Body of pancreas (tissue), 4 donors: Measurements from ENCODE around the gene CYP1A2. TPM values are rescaled to one million over a fixed set of nuclear protein-coding genes. Genes with fewer than 3 reads are reported as not detected.
A peak's percentile ranks its signal among the peaks of the same experiment; 100 is the strongest.

Source experiments
- ATAC-seq: fragments of 150-250 bp; one replicate; pipeline ENCODE4 v1.9.1; 2016
- DNase-seq, 4 donors: peaks; one replicate each; pipeline ENCODE4 v3.0.0-alpha.2; 2019
- H3K27ac ChIP-seq, 4 donors: fragments of 200-600 bp; sonication (generic); 1 replicate in 3 of 4; 2 replicates in 1 of 4; pipeline versions ENCODE4 v1.5.1 to v1.6.1; 2016 to 2019; ENCODE audit warnings: mild to moderate bottlenecking in 1 of 4, mixed read lengths in 1 of 4, moderate library complexity in 1 of 4
- H3K27me3 ChIP-seq, 2 donors: fragments of 200-600 bp; sonication (generic); one replicate each; pipeline ENCODE4 v1.6.0; 2016; ENCODE audit warnings: mild to moderate bottlenecking in 1 of 2
- H3K36me3 ChIP-seq, 2 donors: fragments of 200-600 bp; sonication (generic); replicated peaks in 1 of 2; 2 replicates each; pipeline ENCODE4 v1.5.1; 2016; ENCODE audit warnings: low read depth in 2 of 2; ENCODE audit not compliant: insufficient read depth in 1 of 2
- H3K4me1 ChIP-seq: fragments of 200-600 bp; sonication (generic); one replicate; pipeline ENCODE4 v1.6.0; 2016
- H3K4me3 ChIP-seq, 2 donors: fragments of 200-600 bp; sonication (generic); 1 replicate in 1 of 2; 2 replicates in 1 of 2; pipeline ENCODE4 v1.5.1; 2016 to 2019
- H3K9me3 ChIP-seq, 3 donors: fragments of 200-600 bp; sonication (generic); 1 replicate in 2 of 3; 2 replicates in 1 of 3; pipeline ENCODE4 v1.5.1; 2016
- POLR2A ChIP-seq, 3 donors: fragments of 450-650 bp; IDR thresholded peaks; one replicate each; pipeline ENCODE4 v1.6.1; 2016; ENCODE audit warnings: antibody characterized with exemption in 3 of 3, mild to moderate bottlenecking in 2 of 3
- WGBS, 2 donors: methylation state at CpG; one replicate each; pipeline ENCODE4 v1.1.5; 2017; 5-methylcytosine and 5-hydroxymethylcytosine counted together
- intact Hi-C: fragments of 100-400 bp; cut with DNase I; formaldehyde crosslinking; loops from one replicate; pipeline ENCODE4 v1.15.1; 2023
- total RNA-seq, 2 donors: library from RNA; depleted of rRNA; stranded (reverse); fragments of >200 nt; gene quantifications; one replicate each; pipeline ENCODE4 v1.1.0, GENCODE V29; 2016
- TF ChIP-seq, protein P1 (sequence below), 7 experiments: fragments of 450-650 bp in 4 of 7; fragments of 200-600 bp in 3 of 7; sonication (generic) in 3 of 7; IDR thresholded peaks; one replicate each; pipeline ENCODE4 v1.5.1; 2016 to 2019; ENCODE audit warnings: antibody characterized with exemption in 7 of 7

Gene CYP1A2
- total RNA-seq, 2 donors from 2014 or later, result not detected

DNA sequence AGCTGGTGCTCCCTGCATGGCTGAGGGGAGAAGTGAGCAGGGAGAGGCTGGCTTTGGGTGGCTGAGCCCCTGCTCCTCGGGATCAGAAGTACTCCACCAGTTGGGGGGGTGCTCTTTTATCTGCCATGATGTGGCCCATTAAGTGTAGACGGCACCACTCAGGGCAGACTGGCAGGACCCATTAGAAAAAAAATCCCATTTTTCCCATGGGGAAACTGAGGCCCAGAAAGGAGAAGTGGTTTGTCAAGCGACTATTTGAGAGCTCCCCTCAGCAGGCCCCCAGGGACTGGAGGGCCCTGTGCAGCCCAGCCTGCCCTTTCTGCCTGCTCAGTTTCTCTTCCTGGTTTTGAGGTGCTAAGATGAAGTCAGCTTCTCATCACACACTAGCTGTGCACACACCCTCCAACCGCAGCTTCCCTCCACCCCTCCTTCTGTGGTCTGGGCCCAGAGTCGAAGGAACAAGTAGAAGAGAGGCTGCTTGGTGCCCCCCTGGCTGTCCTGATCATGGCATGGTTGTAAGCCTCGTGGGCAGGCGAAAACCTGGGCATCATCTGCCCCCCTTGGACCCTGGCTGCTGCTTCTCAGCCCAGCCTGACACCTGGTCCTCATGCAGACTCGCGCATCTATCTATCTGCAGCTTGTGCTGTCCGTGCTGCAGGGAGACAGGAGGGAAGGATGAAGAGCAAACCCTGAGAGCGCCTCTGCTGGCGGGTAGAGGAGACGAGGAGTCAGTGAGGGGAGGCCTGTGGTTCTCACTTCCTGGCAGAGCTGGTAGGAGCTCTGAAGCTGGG lies 38.8 kb downstream of the CYP1A2 start:
- Histone ChIP-seq H3K4me1 (peaks cover 39% of the 10 kb centered on the region), H3K36me3 (no peaks in the 10 kb centered on the region), H3K27ac (peak overlapping the region in 2 of 4 donors; percentile 13 to 70), H3K9me3 (no peaks in the 10 kb centered on the region), H3K27me3 (no peaks in the 10 kb centered on the region), H3K4me3 (no peak overlapping the region)
- WGBS, 2 donors, result 54 to 70% methylated on average over 11 to 13 of the region's 13 CpGs
- DNase-seq, result peak in 2 of 4 donors; percentile 50 to 81
- intact Hi-C loops, result no loop called here
- ATAC-seq, result no peak
- TF ChIP-seq, protein P1, sequence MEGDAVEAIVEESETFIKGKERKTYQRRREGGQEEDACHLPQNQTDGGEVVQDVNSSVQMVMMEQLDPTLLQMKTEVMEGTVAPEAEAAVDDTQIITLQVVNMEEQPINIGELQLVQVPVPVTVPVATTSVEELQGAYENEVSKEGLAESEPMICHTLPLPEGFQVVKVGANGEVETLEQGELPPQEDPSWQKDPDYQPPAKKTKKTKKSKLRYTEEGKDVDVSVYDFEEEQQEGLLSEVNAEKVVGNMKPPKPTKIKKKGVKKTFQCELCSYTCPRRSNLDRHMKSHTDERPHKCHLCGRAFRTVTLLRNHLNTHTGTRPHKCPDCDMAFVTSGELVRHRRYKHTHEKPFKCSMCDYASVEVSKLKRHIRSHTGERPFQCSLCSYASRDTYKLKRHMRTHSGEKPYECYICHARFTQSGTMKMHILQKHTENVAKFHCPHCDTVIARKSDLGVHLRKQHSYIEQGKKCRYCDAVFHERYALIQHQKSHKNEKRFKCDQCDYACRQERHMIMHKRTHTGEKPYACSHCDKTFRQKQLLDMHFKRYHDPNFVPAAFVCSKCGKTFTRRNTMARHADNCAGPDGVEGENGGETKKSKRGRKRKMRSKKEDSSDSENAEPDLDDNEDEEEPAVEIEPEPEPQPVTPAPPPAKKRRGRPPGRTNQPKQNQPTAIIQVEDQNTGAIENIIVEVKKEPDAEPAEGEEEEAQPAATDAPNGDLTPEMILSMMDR (IDR thresholded peaks at IDR 0.05), result peak in 1 of 7 experiments; percentile 34
- TF ChIP-seq POLR2A (IDR thresholded peaks at IDR 0.05), result no peak

DNA sequence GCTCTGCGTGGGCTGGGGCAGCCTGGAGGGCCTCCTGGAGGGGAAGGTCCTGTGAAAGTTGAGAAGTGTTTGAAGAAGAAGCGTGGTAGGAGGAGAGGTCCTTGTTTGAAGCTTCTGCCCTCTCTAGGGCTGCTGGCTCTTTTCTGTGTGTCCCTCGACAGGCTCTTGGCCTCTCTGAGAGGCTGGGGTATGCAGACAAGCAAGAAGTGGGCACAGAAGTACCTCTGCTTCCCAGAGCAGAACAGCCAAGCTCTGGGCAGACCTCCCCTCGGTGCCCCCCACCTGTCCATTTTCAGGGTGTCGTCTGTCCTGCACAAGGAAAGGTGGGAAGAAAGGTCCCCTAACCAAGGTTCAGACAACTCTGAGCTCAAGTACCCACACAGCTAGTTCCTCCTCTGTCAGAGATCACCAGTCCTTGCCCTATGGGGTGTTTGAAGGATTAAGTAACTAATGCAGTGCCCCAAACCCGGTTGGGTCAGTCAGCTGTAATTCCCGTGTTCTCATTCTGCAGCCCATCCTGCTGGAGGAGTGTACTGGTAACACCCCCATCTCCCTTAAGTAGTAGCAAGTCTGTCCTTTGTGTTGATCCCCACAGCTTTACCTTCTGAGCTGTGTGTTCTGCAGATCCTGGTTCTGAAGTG lies 39.5 kb downstream of the CYP1A2 start:
- intact Hi-C loops, result no loop called here
- 56 to 69% methylated on average over 6 to 7 of the region's 7 CpGs for WGBS, 2 donors
- DNase-seq, result no peak

DNA sequence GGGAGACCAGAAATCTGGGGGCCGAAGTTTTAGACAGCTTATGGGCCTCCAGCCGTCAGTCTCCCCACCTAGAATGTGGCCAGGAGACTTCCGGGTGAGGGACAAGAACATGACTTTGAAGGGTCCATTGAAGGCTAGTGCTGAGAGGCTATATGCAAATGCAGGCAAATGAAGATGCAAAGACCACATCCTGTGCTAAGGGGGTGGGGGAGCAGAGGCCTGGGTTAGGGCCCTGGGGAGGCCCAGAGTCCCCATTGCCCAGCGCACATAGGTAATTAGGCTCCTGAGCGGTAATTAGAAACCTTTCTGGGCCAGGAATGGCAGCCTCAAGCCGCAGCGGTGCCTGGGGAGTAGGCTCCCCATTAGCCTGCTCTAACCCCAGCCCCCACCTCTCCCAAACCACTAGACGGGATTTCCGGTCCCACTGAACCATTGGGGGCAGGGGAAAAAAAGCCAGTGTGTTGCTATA lies 40.1 kb downstream of the CYP1A2 start:
- H3K9me3 ChIP-seq, result no peaks in the 10 kb centered on the region
- 66 to 70% methylated on average over 7 to 9 of the region's 9 CpGs for WGBS, 2 donors
- H3K27ac ChIP-seq, result peak overlapping the region in 2 of 4 donors; percentile 6 to 70
- H3K36me3 ChIP-seq, result no peaks in the 10 kb centered on the region
- H3K4me3 ChIP-seq, result no peak overlapping the region
- intact Hi-C loops, result no loop called here
- H3K4me1 ChIP-seq, result peaks cover 32% of the 10 kb centered on the region
- ATAC-seq (no peak), DNase-seq (no peak)
- no peaks in the 10 kb centered on the region for H3K27me3 ChIP-seq
- TF ChIP-seq, protein P1 (IDR thresholded peaks at IDR 0.05), result no peak
- TF ChIP-seq POLR2A (IDR thresholded peaks at IDR 0.05), result no peak

More for the DNA sequence above, 39.5 kb downstream of the CYP1A2 start:
- Histone ChIP-seq H3K36me3 (no peaks in the 10 kb centered on the region), H3K27me3 (no peaks in the 10 kb centered on the region), H3K4me1 (peaks cover 34% of the 10 kb centered on the region), H3K9me3 (no peaks in the 10 kb centered on the region), H3K4me3 (no peak overlapping the region), H3K27ac (peak overlapping the region in 2 of 4 donors; percentile 8 to 70)
- TF ChIP-seq POLR2A (IDR thresholded peaks at IDR 0.05), result peak in 1 of 3 donors; percentile 9
- TF ChIP-seq, protein P1 (IDR thresholded peaks at IDR 0.05), result no peak
- ATAC-seq, result no peak

DNA sequence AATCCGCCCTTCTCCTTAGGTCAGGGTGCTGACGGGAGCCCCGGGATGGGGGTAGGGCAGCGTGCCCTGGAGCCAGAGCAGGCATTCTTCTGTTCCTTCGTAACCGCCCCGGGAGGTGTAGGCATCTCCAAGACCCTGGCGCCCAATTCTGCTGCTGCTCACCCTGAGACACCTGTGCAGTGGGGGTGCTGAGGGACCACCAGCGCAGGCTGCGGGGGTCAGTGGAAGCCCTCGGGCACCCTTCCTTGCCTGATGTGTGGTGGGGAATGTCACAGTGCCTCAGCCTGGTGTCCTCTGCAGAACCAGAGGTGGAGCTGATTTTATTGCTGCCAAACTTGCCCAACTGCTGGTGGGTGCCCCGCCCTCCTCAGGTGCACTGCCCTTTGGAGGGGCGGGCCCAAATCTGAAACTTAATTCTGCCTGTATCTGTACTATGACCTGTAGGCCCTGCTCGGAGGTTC lies 40.6 kb downstream of the CYP1A2 start:
- TF ChIP-seq, protein P1 (IDR thresholded peaks at IDR 0.05), result no peak
- TF ChIP-seq POLR2A (IDR thresholded peaks at IDR 0.05), result no peak
- no peaks in the 10 kb centered on the region for H3K27me3 ChIP-seq
- H3K4me3 ChIP-seq, result no peak overlapping the region
- 58 to 72% methylated on average over 3 to 14 of the region's 14 CpGs for WGBS, 2 donors
- H3K36me3 ChIP-seq, result no peaks in the 10 kb centered on the region
- peak in 1 of 4 donors; percentile 26 for DNase-seq
- H3K4me1 ChIP-seq, result peaks cover 28% of the 10 kb centered on the region
- peak overlapping the region in 2 of 4 donors; percentile 6 to 70 for H3K27ac ChIP-seq
- intact Hi-C loops, result no loop called here
- no peaks in the 10 kb centered on the region for H3K9me3 ChIP-seq
- ATAC-seq, result no peak
